GM08714 (cell line): Measurements from ENCODE around the gene GRID1.
"Not testable (repeated sequence)": the region's sequence is repeated elsewhere in the genome, so short reads cannot be mapped to it uniquely, and the experiment has no call there.

Source experiments
- H3K4me3 ChIP-seq: fragments of 200-500 bp; sonication (Bioruptor generic); 2 replicates; pipeline ENCODE4 v1.5.1; 2014; ENCODE audit warnings: mild to moderate bottlenecking, low read length, inconsistent platforms
- ZNF274 ChIP-seq: IDR thresholded peaks from 2 replicates; pipeline ENCODE4 v1.6.1; 2012; ENCODE audit warnings: mild to moderate bottlenecking, low read depth, low read length

The GRID1 gene

GRCh38 chr10:85857791-85858190 lies 508.8 kb downstream of the GRID1 start:
- no peak for TF ChIP-seq ZNF274

DNA sequence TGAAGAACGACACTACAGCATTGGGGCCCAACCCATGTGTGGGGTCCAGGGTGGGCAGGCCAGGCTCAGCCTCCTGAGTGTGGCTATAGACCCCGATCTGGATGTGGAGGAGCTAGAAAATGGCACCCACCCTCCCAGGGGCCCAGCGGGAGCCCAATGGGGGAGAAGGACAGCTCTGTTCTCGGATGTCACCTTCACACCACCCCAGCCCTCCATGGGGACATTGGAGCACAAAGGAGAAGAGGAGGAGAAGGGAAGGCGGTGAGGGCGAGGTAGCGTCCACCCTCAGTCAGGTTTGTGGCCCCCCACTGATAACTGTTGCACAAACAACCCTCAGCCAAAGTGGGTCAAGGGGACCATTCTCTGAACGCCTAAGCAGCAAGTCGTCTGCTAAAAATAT lies 509.3 kb downstream of the GRID1 start:
- no peak overlapping the region for H3K4me3 ChIP-seq
- no peak for TF ChIP-seq ZNF274

More at GRCh38 chr10:85857791-85858190, 508.8 kb downstream of the GRID1 start:
- H3K4me3 ChIP-seq, result no peak overlapping the region

- H3K4me3 ChIP-seq, result no peak overlapping the region
- no peak for TF ChIP-seq ZNF274
These were observed 514.7 kb downstream of the GRID1 start for GRCh38 chr10:85851934-85852333.

GRCh38 chr10:85851325-85851724 lies 515.3 kb downstream of the GRID1 start:
- no peak overlapping the region for H3K4me3 ChIP-seq
- TF ChIP-seq ZNF274, result no peak

DNA sequence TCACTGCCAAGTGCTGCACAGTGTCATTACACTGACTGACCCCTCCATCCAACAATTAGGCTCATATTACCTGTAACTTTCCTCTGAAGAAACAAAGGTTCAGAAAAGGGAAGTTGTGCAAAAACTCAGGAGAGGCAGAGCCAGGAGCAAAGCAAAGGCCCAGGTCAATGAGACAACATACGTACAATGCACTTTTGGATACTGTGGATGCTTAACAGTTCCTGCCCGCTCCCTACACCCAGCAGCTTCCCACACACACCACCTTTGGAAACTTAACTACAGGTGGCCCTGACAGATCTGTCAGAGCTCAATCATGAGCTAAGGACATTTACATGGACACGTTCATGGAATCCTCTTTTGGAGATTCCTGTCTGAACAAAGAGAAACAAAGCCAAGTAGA lies 515.9 kb downstream of the GRID1 start:
- TF ChIP-seq ZNF274, result no peak
- no peak overlapping the region for H3K4me3 ChIP-seq

DNA sequence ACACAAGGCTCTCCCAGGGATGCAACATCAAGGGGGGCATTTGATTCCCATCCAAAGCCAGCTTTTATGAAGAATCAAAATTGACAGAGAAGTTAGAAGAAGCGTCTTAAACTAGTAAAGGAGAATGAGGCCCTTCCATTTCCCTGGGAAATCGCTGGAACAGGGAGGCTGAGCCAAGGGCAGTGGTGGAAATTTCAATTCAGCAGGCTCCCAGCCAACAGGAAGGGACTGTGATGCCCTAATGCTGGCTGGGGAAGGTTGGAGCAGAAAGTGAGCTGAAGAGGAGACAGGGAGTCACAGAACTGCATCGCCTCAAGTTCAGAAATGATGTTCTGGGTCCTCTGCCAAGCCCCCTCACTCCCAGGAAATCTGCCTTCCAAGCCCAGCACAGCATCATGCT lies 517.3 kb downstream of the GRID1 start:
- H3K4me3 ChIP-seq, result no peak overlapping the region
- no peak for TF ChIP-seq ZNF274

- no peak overlapping the region for H3K4me3 ChIP-seq
- no peak for TF ChIP-seq ZNF274
These were observed 517.8 kb downstream of the GRID1 start for GRCh38 chr10:85848756-85849155.

- H3K4me3 ChIP-seq, result no peak overlapping the region
- TF ChIP-seq ZNF274, result no peak
These were observed 519.5 kb downstream of the GRID1 start for GRCh38 chr10:85847085-85847484.

- not testable (repeated sequence) for H3K4me3 ChIP-seq
These were observed 527.9 kb downstream of the GRID1 start for GRCh38 chr10:85838660-85839059.

GRCh38 chr10:85832988-85833387 lies 533.6 kb downstream of the GRID1 start:
- no peak overlapping the region for H3K4me3 ChIP-seq
- TF ChIP-seq ZNF274, result no peak

GRCh38 chr10:85831422-85831821 lies 535.2 kb downstream of the GRID1 start:
- no peak overlapping the region for H3K4me3 ChIP-seq
- TF ChIP-seq ZNF274, result no peak

- TF ChIP-seq ZNF274, result no peak
- no peak overlapping the region for H3K4me3 ChIP-seq
These were observed 540.2 kb downstream of the GRID1 start for GRCh38 chr10:85826377-85826776.

DNA sequence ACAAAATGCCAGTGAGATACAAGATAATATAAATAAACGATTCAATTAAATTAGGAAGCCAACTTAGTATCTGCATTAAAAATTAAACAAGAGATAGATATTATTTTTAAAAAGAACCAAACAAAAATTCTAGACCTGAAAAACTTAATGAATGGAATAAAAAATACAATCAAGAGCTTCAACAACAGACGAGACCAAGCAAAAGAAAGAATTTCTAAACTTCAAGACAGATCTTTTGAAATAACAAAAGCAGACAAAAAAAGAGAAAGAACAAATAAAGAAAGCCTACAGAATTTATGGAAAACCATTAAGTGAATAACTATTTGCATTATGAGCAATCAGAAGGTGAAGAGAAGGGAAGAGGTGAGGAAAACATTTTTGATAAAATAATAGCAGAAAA lies 555.2 kb downstream of the GRID1 start:
- no peak overlapping the region for H3K4me3 ChIP-seq
- TF ChIP-seq ZNF274, result no peak

GRCh38 chr10:85810674-85811073 lies 555.9 kb downstream of the GRID1 start:
- TF ChIP-seq ZNF274, result no peak
- H3K4me3 ChIP-seq, result no peak overlapping the region

DNA sequence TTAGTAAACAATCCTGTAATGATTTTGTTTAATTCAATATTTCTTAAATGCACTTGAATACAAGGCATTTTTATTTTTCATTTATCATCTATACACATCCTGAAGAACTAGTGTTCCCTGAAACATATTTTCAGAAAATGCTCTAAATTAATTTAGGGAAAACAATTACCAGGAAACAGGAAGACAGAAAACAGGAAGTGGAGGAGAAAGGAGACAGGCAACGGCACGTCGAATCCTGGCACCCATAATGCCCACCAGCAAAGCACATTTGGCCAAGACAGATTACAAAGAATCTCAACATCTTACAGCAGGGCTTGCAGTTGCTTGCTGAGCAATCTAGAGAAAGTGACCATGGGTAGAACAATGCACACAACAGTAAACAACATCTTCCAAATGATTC lies 571.1 kb downstream of the GRID1 start:
- H3K4me3 ChIP-seq, result no peak overlapping the region
- no peak for TF ChIP-seq ZNF274

GRCh38 chr10:85794553-85794952 lies 572.0 kb downstream of the GRID1 start:
- no peak for TF ChIP-seq ZNF274
- no peak overlapping the region for H3K4me3 ChIP-seq

GRCh38 chr10:85792533-85792858 lies 574.1 kb downstream of the GRID1 start:
- no peak overlapping the region for H3K4me3 ChIP-seq
- no peak for TF ChIP-seq ZNF274
